Pulmonary artery endothelial cell (primary cell): Measurements from ENCODE around the gene ZSCAN5A. TPM values are rescaled to one million over a fixed set of nuclear protein-coding genes. Genes with fewer than 3 reads are reported as not detected.
"Not testable (repeated sequence)": the region's sequence is repeated elsewhere in the genome, so short reads cannot be mapped to it uniquely, and the experiment has no call there.

ENCODE experiments used
- DNase-seq: peaks from one replicate; pipeline ENCODE4 v3.0.0-alpha.2; 2011; ENCODE audit warnings: low read depth, low spot score
- total RNA-seq: library from RNA; depleted of rRNA; stranded (reverse); fragments of >200 nt; gene quantifications from 2 replicates; pipeline ENCODE4 v1.2.3, GENCODE V29; 2014

The ZSCAN5A gene, protein sequence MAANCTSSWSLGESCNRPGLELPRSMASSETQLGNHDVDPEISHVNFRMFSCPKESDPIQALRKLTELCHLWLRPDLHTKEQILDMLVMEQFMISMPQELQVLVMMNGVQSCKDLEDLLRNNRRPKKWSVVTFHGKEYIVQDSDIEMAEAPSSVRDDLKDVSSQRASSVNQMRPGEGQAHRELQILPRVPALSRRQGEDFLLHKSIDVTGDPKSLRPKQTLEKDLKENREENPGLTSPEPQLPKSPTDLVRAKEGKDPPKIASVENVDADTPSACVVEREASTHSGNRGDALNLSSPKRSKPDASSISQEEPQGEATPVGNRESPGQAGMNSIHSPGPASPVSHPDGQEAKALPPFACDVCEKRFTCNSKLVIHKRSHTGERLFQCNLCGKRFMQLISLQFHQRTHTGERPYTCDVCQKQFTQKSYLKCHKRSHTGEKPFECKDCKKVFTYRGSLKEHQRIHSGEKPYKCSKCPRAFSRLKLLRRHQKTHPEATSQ
- 5.1 and 7.3 TPM in 2 replicates for total RNA-seq

DNA sequence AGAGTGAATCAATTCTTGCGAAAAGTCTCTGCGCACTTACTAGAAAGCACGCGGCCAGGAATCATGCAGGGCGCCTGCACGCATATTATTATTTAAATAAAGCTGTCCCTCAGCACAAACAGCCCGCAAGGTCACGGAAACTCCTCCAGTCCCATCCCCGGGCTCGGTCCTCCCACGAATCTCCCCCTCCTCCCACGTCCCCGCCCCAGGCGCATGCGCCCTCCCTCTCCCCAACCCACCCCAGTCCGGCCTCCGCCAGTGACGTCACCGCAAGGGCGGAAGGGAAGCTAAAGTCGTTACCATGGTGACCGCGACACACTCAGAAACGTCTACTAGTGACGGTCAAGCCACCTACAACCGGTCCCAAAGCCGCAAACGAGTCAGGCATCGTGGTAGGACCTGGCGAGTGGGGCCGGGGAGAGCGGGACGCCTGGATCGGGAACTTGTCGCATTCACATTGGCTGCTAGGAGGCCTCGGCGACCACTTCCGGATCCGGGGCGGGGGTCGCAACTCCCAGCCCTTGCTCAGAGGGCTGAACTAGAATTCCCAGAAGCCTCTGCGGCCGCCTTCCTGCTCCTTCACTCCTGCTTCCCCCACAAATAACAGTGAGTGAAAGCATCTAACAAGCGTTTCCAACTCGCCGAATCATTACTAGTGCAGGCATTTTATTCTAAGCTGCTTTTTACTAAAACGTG lies at the start of gene ZSCAN5A:
Gene ZSCAN5A (minus strand): TSS at position 459 of the 696 bp plus-strand sequence. CDS start 89,793 bp downstream, outside the sequence.
- DNase-seq, result peak; percentile 84

DNA sequence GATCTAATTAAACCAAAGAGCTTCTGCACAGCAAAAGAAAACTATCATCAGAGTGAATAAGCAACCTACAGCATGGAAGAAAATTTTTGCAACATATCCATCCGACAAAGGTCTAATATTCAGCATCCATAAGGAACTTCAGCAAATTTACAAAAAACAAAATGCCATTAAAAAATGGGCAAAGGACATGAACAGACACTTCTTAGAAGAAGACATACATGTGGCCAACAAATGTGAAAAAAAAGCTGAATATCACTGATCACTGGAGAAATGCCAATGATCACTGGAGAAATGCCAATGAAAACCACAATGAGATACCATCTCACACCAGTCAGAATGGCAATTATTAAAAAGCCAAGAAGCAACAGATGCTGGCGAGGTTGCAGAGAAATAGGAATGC lies 46.2 kb upstream of the ZSCAN5A start:
- DNase-seq, result no peak

DNA sequence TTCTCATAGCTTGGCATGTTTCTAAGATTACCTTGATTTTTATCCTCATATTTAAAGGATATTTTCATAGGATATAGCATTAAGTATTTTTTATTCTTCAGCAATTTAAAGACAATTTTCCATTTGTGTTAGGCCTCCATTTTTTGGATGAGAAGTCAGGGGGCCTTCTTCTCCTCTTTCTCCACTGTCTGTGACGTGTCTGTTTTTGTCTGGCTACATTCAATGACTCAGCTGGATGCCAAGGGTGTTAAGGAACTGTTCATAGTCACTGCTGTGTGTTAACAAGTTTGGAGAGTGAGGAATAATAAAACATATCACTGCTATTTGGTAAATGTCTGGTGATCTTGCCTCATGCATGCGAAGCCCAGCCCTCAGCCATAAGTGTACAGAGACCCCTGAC lies 42.3 kb upstream of the ZSCAN5A start:
- DNase-seq, result no peak

DNA sequence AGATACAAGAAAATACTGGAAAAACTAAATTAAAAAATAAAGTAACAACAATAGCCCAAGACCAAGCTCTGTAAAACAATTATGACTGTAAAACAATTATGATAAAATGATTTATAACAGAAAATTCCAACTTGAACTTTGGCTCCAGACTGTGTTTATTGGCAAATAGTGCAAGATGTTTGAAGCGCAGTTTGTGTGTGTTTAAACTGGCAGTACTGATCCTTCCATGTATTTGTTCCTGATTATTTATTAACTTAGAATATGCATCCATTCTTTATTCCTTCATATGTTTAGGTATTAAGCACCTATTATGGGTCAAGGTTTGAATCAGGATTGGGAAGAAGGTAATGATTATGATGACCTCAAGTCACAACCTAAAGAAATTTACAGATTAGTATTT lies 40.9 kb upstream of the ZSCAN5A start:
- no peak for DNase-seq

DNA sequence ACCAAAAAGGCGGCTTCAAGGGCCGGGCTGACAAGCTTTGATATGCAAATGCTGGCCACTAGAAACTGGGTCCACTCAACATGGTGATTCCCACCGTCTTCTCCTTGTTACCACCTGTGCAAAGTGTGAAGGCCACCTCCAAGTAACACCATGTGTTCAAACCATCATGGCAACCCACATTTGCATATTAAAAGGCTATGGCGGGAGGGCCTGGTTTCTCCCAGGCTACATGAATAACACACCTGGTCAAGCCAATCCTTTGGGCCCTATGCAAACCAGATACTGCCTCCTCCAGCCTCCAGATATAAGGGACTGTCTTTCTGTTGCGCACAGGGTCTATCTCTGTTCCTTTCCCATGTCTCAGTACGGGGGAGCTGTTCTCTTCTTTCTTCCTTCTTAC lies 36.6 kb upstream of the ZSCAN5A start:
- DNase-seq, result no peak

DNA sequence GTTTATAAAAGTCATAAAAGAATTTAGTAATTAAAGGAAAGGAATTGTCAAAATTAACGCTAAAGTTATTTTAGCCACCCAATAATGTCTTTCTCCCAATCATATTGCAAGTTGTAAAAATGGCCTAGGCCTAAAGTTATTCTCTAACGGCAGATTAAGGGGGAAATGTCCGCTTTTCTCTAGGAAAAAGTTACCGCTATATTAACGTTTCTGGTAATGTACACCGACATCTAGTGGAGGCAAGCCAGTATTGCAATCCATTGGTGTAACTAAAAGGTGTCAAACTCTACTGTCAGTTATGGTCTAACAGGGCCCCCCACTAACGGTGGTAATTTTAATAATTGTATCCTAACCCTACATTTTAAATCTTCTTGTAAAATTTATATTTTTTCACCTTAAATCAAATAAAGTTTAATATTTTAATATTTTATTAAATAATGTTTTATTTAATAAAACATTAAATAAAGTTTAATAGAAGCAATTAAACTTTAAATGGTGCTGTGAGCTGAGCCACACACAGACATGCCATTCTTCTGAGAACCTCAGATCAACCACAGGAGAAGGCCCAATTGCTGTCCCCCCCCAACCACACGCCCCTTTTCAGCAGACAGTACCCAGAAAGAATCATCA lies 35.9 kb upstream of the ZSCAN5A start:
- DNase-seq, result no peak

DNA sequence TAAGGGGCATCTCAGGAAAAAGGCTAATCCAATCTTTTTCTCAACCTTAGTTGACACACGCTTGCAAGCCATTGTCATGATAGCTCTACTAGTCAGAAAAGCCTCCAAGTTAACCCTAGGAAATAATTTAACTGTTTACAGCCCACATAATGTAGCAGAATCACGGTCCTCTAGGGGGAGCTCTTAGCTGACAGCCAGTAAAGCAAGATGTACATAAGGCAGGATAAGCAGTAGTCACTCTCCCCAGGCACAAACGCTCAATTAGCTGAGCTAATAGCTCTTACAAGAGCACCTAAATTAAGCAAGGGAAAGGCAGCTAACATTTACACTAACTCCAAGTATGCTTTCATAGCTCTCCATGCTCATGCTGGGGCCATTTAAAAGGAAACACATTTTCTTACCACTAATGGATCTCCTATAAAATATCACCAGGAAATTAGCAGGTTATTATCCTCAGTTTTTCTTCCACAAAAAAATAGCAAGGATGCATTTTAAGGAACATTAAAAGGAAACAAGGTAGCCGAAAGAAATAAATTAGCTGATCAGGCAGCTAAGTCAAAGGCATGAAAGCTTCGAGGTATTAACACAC lies 33.7 kb upstream of the ZSCAN5A start:
- DNase-seq, result no peak

DNA sequence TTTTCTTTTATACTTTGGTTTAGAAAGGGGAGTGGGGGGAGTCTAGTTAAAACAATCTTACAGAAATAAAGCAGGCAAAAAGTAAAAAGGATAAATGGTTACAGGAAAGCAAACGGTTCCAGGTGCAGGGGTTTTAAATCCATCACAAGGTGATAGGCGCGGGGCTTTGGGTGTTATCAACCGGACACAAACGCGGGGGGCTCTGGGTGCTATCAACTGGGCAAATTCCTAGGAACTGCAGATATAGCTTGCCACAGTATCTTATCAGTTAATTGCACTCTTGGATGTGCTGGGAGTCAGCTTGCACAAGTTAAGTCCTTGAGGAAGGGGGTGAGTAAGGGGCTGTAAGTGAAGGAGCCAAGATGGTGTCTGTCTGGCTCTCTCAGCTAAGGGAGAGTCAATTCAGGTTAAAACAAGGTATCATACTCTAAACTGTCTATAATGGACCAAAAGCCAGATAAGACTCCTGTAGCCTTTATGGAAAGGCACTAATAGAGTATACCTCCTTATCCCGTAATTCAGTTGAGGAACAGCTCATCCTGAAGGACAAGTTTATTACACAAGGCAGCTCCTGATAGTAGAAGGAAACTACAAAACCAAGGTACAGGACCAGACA lies 32.6 kb upstream of the ZSCAN5A start:
- DNase-seq, result no peak

DNA sequence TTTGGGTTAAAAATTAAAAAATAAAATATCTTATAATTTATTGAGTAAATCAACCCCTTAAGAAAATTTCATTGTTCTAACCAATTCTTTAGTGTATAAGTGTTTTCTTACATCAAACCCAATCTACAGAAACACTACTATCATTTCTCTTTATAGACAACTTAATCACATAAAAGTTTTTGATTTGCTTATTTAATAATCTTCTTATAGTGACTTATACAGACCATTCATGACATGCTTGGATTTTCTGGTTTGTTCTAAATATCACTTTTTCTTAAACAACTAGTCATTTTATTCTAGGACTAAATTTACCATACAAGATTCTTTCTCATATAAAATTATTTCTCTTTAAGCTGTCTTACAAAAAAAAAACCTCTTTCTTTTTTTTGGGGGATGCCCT lies 27.3 kb upstream of the ZSCAN5A start:
- no peak for DNase-seq

DNA sequence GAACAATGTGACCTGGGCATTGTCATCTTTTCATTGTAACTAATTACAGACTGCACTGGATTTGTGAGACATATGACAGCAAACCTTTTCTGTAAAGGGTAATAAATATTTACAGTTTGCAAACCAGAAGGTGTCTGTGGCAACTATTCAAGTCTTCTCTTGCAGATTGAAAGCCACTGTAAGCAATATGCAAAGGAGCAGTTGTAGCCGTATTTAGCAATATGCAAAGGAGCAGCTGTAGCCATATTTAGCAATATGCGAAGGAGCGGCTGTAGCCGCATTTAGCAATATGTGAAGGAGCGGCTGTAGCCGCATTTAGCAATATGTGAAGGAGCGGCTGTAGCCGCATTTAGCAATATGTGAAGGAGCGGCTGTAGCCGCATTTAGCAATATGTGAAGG lies 24.4 kb upstream of the ZSCAN5A start:
- not testable (repeated sequence) for DNase-seq

DNA sequence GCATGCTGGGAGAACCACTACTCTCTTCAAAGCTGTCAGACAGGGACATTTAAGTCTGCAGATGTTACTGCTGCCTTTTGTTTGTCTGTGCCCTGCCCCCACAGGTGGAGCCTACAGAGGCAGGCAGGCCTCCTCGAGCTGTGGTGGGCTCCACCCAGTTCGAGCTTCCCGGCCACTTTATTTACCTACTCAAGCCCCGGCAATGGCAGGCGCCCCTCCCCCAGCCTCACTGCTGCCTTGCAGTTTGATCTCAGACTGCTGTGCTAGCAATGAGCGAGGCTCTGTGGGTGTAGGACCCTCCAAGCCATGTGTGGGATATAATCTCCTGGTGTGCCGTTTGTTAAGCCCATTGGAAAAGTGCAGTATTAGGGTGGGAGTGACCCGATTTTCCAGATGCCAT lies 22.4 kb upstream of the ZSCAN5A start:
- not testable (repeated sequence) for DNase-seq

DNA sequence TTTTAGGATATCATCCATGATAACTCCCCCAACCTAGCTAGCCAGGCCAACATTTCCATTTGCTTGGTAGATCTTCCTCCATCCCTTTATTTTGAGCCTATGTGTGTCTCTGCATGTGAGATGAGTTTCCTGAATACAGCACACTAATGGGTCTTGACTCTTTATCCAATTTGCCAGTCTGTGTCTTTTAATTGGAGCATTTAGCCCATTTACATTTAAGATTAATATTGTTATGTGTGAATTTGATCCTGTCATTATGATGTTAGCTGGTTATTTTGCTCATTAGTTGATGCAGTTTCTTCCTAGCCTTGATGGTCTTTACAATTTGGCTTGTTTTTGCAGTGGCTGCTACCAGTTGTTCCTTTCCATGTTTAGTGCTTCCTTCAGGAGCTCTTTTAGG lies 20.7 kb upstream of the ZSCAN5A start:
- not testable (repeated sequence) for DNase-seq

DNA sequence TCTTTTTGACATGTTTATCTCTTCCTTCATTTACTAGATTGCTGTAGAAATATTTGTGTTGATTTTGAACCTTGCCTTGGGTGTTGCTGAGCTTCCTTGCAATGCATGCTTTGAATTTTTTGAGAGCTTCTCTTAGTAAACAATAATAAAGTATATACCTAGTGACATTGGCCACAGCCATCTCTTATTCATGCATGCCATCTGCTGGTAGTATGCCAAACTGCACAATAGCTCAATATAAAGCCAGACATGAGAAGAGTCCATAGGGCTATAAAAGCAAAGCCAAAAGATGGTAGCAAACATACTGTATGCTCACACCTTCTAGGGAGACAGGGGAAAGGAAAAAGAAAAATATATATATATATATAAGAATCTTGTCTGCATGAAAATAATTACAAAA lies 18.9 kb upstream of the ZSCAN5A start:
- peak; percentile 29 for DNase-seq

DNA sequence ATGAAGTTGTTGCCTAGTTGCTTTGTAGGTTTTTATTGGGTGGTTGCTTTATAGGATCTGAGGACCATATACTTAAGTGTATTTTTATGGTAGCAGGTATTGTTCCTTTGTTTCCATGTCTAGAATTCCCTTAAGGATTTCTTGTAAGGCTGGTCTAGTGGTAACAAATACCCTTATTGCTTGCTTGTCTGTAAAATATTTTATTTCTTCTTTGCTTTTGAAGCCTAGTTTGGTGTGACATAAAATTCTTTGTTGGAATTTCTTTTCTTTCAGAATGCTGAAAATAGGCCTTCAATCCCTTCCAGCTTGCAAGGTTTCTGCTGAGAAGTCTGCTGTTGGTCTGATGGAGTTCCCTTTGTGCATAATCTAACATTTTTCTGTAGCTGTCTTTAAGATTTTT lies 18.1 kb upstream of the ZSCAN5A start:
- no peak for DNase-seq

DNA sequence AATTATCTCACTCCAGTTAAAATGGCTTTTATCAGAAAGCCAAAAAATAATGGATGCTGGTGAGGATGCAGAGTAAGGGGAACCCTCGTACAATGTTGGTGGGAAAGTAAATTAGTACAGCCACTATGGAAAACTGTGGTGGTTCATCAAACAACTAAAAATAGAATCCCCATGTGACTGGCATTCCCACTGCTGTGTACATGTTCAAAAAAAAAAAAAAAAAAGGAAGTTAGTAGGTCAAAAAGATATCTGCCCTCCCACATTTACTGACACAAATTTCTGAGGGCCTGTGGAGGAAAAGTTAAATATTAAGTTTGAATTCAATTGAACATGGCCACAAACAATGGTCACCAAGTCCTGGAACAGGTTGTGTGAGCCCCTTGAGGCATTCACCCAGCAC lies 9.8 kb upstream of the ZSCAN5A start:
- no peak for DNase-seq

DNA sequence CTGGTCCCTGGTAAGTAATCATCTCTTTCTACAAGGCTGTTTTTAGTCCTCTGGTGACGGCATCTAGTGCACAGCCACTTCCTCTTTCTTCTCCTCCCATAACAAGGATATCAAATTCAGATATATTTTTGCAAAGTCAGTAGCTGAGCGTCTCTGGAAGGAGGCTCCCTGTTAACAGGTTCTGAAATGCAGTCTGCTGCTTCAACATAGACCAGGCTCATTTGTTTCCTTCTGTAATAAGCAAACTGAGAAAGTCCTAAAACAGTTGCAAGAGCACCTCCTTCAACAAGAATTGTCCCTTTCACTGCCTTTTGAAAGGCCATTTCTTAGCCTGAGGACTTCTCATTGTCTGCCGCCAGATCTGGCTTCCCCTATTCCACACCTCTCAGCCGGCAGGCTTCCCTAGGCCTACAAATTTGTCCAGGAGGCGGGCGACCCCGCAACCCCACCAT lies 7.4 kb upstream of the ZSCAN5A start:
- DNase-seq, result no peak

DNA sequence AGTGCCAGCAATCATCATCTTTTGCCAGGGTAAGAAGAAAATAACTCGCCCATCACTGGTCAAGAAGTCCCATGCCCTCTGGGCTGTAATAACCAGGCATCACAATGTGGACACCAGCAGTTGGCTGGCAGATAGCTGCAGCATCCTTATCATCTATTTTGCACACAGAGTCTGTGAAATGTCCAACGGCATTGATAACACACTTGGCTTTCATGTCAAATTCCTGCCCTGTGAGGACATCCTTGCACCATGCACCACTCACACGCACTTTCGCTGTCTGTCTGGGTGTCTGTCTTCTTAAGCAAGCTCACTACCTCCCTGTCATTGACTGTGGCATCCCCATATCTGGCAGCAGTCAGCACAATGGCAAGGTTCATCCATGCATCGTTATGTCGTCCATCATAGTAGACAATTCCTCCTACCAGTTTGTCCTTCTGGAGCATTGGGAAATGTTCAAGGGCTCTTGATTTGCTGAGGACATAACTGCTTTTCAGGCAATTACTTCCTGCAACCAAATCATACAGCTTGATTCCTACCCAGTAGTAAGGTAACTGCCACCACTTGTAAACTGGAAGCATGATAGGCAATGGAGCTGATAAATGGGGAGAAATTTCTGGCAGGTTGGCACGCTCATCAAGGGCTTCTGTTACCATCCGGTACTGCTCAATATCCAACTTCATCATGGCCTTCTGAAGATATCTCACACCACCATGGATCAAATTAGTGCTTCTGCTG lies 6.8 kb upstream of the ZSCAN5A start:
- no peak for DNase-seq

DNA sequence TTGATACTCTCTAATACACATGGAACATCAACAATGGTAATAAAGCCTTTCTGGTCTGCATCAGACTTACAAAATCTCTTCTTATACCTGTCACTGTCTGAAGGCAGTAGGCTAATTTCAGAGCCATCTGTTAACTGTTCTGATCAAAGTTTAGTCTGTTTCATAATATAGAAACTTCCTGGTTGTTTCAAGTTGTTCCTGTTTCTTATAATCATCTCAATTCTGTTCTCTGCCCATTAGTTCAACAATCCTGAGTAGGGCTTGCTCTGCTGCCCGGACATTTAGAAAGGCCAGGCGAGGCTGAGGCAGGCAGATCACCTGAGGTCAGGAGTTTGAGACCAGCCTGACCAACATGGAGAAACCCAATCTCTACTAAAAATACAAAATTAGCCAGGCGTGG lies 5.4 kb upstream of the ZSCAN5A start:
- DNase-seq, result no peak

DNA sequence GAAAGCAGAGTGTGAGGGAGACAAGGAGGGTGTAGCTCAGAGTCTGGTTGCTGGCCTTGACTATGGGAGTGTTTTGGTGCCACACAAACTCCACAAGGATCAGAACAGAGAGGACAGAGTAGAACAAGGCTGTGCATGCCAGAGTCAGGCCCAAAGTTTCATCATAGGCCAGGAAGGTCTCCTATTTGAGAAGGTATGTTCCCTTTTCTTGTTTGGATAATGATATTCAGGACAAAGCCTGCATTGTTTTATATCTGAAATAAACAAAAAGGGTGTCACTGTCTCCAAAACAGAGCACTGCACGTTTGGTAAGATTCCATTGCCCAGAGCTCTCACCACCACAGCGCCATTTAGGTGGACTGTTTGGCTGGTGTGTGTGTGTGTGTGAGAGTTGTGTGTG lies 3.1 kb upstream of the ZSCAN5A start:
- DNase-seq, result no peak

DNA sequence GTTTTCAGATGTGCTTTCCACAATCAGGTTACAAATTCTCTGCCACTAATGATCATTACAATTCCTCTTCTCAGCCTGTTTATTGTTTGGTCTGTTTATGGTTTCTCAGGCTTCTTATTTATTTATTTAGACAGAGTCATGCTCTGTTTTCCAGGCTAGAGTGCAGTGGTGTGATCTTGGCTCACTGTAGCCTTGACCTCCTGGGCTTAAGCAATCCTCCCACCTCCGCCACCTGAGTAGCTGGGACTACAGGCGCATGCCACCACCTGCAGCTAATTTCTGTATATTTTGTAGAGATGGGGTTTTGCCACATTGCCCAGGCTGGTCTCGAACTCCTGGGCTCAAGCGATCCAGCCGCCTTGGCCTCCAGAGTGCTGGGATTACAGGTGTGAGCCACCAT lies 2.1 kb upstream of the ZSCAN5A start:
- no peak for DNase-seq
